ENCODE measurements around the gene OLFML3. TPM values are rescaled to one million over a fixed set of nuclear protein-coding genes. Genes with fewer than 3 reads are reported as not detected.
"Not testable (repeated sequence)": the region's sequence is repeated elsewhere in the genome, so short reads cannot be mapped to it uniquely, and the experiment has no call there.

OLFML3 gene
- total RNA-seq, 1 donor from 2014 or later, result 44.3 TPM

DNA sequence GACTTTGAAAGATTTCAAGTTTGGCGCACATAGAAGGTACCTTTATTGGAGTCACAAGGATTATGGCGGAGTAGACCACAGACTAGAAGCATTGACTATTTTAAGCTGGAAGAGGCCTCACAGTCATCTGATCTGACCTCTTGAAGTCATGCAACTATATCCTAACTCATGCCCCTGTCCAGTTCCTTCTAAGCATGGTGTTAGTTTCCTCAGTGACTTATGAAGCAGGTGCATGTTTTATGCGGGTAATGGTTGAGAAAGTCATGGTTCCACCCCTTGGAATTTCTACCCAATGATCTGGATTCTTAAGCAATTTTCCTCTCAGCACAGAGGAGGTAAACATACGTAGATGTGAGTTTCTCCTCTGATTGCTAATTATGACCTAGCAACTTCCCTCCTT, 11.7 kb downstream of the OLFML3 start:
- DNase-seq (ENCODE audit: low spot score), result no peak

GRCh38 chr1:113991467-113991997, 12.3 kb downstream of the OLFML3 start:
- no peak for DNase-seq (ENCODE audit: low spot score)

GRCh38 chr1:113993072-113993471, 13.8 kb downstream of the OLFML3 start:
- DNase-seq (ENCODE audit: low spot score), result no peak

DNA sequence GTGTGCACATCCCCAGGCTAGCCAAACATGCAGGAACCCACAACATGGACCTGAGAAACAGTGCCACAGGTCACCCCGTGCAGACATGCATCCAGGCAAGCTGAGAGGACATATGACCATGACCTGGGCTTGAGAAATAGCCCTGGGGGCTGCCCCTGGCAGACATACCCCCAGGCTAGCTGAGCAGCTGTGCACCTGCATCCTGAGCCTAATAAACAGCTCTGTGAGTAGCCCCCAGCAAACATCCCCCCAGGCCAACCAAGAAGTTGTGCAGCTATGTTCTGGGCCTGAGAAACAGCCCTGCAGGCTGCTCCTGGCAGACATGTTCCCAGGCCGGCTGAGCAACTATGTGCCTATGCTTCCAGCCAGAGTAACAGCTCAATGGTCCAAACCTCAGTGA, 14.5 kb downstream of the OLFML3 start:
- no peak for DNase-seq (ENCODE audit: low spot score)

- DNase-seq (ENCODE audit: low spot score), result no peak
Observed at GRCh38 chr1:113995382-113995781, 16.1 kb downstream of the OLFML3 start.

DNA sequence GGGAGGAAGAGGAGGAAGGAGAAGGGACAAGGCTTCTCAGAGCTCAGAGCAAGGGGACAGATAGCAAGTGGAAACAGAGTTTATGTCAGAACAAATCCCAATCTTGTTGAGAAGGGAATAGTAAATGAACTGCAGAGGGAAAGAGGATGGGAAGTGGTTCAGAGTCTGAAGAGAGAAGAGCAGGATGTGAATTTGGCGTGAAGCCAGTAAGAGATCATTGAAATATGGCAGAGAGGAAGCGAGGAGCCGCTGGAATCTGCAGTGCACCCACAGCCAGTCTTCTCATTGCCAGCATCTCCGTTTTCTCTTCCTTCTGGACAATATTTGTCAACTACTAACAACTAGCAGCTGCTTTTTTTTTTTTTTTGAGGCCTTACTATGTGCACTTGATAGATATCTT, 19.1 kb downstream of the OLFML3 start:
- DNase-seq (ENCODE audit: low spot score), result no peak

GRCh38 chr1:113999233-113999632, 20.0 kb downstream of the OLFML3 start:
- DNase-seq (ENCODE audit: low spot score), result no peak

DNA sequence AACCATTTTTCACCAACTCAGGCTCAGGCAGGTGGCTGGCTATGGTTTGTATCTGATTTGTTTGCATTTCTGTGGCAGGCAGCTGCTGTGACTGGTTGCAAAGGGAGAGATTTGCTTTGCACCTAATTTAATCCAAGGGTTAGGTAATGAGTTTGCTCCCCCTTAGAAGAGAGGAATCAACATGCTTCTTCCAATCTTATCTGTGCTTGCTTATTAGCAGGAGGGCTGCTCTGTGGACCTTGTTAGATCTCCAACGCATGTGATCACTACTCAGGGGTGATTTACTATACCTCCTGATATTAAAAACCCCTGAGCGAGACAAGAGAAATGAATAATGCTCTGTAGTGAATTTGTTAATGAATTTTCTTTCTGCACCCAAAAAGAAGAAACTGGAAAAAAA, 20.5 kb downstream of the OLFML3 start:
- no peak for DNase-seq (ENCODE audit: low spot score)

GRCh38 chr1:114000406-114000805, 21.1 kb downstream of the OLFML3 start:
- no peak for DNase-seq (ENCODE audit: low spot score)

DNA sequence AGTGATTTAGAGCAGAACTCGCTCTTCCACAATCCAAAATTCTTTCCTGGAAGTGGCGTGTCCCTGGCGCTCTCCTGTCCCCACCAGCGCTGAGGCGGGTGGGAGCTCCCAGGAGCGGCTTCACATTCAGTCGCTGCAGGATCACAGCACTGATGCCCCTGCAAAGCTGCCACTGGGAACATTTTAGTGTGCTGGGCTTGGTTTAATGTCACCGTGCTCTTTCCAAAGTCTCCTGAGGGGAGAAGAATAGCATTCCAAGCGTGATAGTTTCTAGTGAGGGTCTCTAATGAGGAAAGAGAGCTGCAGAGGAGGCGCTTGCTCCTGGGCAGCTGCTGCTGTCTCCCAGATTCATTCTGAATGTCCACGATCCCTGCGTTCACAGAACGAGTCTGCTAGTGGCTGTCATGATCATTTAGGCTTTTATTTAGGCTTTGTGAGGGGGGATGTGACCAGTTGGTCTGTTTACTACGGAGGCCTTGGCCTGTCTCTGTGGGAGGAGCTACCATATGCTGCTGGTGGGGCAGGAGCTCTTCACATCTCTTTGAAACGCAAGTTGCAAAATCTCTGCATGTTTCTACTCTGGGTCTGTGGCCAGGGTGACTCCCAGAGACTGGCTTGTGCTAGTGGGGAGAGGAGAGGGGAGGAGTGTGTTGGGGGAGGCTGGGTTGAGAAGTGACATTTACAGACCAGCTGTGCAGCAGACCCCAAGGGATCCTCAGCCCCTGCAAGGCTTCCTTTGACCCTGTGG, 23.4 kb downstream of the OLFML3 start:
- DNase-seq (ENCODE audit: low spot score), result no peak

DNA sequence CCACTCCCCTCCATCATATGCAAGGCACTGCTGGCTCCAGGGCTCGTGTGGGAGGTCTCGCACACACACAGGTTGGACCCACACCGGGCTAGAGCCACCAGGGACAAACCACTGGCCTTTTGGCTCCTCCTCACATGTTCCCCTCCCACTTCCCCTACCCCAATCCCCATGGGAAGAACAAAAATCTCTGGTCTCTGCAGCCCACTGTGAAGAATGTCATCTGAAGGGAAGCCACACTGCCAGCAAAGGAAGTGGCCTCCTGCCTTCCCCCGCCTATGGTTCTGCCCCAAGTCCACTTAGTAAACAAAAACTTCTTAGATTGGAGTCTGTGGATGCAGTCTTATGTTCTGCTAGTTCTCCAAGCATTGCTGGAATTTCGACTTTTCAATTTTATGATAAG, 24.2 kb downstream of the OLFML3 start:
- DNase-seq (ENCODE audit: low spot score), result no peak

GRCh38 chr1:114006825-114007224, 27.6 kb downstream of the OLFML3 start:
- DNase-seq (ENCODE audit: low spot score), result not testable (repeated sequence)

GRCh38 chr1:114008480-114008941, 29.2 kb downstream of the OLFML3 start:
- DNase-seq (ENCODE audit: low spot score), result no peak

DNA sequence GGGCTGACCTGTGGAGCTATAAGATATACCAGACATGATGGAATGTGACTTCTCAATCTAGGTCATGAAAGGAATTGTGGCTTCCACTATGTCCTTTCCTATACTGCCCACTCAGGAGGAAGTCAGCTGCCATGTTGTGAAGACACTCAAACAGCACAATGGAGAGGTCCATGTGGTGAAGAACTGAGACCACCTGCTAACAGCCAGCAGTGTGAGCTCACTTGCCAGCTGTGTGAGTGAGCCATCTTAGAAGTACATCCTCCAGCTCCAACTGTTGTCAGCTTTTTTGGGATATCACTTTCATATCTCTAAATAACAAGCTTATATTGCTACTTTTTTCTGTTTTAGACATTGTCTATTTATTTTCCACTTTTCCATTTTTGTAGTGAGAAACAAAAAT, 29.7 kb downstream of the OLFML3 start:
- DNase-seq (ENCODE audit: low spot score), result no peak

DNA sequence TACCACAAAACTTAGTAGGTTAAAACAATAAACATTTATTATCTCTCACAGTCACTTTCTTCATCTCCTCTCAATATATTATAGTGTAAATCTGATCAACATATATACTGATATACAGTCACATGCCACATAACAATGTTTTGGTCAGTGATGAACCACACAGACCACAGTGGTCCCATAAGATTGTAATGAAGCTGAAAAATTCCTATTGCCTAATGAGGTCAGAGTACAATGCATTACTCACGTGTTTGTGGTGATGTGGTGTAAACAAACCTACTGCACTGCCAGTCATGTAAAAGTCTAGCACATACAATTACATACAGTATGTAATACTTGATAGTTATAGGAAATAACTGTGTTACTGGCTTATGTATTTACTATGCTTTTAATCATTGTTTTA, 30.1 kb downstream of the OLFML3 start:
- DNase-seq (ENCODE audit: low spot score), result no peak

- DNase-seq (ENCODE audit: low spot score), result no peak
Observed at GRCh38 chr1:114010433-114011184, 31.3 kb downstream of the OLFML3 start.

DNA sequence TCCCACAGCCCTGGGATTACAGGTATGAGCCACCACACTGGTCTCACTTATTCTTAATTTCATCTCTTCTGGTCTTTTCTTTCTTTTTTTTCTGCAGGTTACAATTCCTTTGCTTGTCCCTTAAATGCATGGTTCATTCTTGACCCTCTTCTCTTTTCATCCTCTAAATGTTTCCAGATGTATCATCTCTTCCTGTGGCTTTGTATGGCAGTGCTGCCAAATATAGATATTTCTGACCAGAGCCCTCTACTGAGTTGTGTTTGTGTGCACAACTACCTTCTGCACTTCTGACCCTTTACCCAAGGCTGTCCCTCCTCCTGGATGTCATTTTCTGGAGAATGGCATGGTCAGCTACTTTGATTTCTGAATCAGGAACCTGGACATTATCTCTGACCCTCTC, 32.5 kb downstream of the OLFML3 start:
- no peak for DNase-seq (ENCODE audit: low spot score)

DNA sequence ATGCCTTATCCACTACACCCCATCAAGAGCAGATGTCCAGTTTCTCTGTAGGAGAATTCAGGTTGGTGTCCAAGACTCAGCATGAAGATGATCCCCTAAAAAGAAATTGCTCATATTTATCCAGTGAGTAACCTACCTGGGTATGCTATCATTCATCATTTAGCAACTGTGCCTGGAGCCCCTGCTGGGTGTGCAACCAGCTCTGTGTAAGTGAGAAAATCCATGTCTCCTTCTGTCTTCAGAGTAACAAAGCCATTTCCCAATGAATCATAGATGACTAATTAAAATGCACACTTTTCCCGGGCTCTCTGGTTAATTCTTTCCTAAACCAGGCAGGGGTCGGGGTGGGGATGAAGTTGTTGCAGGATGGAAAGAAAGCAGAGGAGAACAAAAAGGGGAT, 35.8 kb downstream of the OLFML3 start:
- DNase-seq (ENCODE audit: low spot score), result no peak

DNA sequence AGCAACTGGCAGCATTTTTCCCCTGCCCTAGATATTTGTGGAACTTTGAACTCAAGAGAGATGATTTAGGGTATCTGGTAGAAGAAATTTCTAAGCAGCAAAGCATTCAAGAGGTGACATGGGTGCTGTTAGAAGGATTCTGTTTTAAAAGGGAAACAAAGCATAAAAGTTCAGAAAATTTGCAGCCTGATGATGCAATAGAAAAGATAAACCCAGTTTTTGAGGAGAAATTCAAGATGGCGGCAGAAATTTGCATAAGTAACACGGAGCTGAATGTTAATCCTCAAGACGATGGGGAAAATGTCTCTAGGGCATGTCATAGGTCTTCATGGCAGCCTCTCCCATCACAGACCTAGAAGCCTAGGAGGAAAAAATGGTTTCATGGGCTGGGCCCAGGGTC, 40.5 kb downstream of the OLFML3 start:
- not testable (repeated sequence) for DNase-seq (ENCODE audit: low spot score)

- DNase-seq (ENCODE audit: low spot score), result no peak
Observed at GRCh38 chr1:114021665-114022099, 42.4 kb downstream of the OLFML3 start.

- no peak for DNase-seq (ENCODE audit: low spot score)
Observed at GRCh38 chr1:114022877-114023276, 43.6 kb downstream of the OLFML3 start.

- no peak for DNase-seq (ENCODE audit: low spot score)
Observed at GRCh38 chr1:114023377-114023776, 44.1 kb downstream of the OLFML3 start.
